GM23338 (cell line): ENCODE results near the gene PTPRZ1. TPM values are rescaled to one million over a fixed set of nuclear protein-coding genes. Genes with fewer than 3 reads are reported as not detected.

ENCODE experiments used
- ATAC-seq: fragments of 200-7000 bp; cut with Tn5 transposase; 3 replicates; pipeline ENCODE4 v1.9.1; 2020
- DNase-seq: peaks from one replicate; pipeline ENCODE4 v3.0.0-alpha.2; 2015; ENCODE audit warnings: low spot score
- H2AFZ ChIP-seq: fragments of 200-600 bp; sonication (generic); 2 replicates; pipeline ENCODE4 v1.8.0; 2016; ENCODE audit warnings: antibody characterized with exemption, mild to moderate bottlenecking, moderate library complexity
- H3F3A ChIP-seq: fragments of 200-600 bp; sonication (generic); replicated peaks from 2 replicates; pipeline ENCODE4 v1.8.0; 2017; ENCODE audit warnings: antibody characterized with exemption, mixed run types, low read depth
- H3K27ac ChIP-seq: fragments of 200-600 bp; sonication (generic); 2 replicates; pipeline ENCODE4 v1.6.1; 2016; ENCODE audit warnings: low read depth
- H3K27me3 ChIP-seq: fragments of 200-600 bp; sonication (generic); 2 replicates; pipeline ENCODE4 v1.8.0; 2016; ENCODE audit warnings: mild to moderate bottlenecking, mixed run types, moderate library complexity; ENCODE audit not compliant: insufficient read depth
- H3K36me3 ChIP-seq: fragments of 200-600 bp; sonication (generic); 2 replicates; pipeline ENCODE4 v1.8.0; 2016; ENCODE audit warnings: mild to moderate bottlenecking; ENCODE audit not compliant: insufficient read depth
- H3K4me1 ChIP-seq: fragments of 200-600 bp; sonication (generic); 2 replicates; pipeline ENCODE4 v1.8.0; 2016; ENCODE audit warnings: mild to moderate bottlenecking, moderate library complexity; ENCODE audit not compliant: insufficient read depth
- H3K4me2 ChIP-seq: fragments of 200-600 bp; sonication (generic); 2 replicates; pipeline ENCODE4 v1.7.1; 2017; ENCODE audit warnings: mixed run types
- H3K4me3 ChIP-seq: fragments of 200-600 bp; sonication (generic); 2 replicates; pipeline ENCODE4 v1.6.1; 2016; ENCODE audit warnings: mixed run types
- H3K79me2 ChIP-seq: fragments of 200-600 bp; sonication (generic); replicated peaks from 2 replicates; pipeline ENCODE4 v1.8.0; 2017; ENCODE audit warnings: mild to moderate bottlenecking; ENCODE audit not compliant: insufficient read depth
- H3K9me2 ChIP-seq: fragments of 200-600 bp; sonication (generic); 2 replicates; pipeline ENCODE4 v1.8.0; 2017; ENCODE audit not compliant: insufficient read depth
- H4K20me1 ChIP-seq: fragments of 200-600 bp; sonication (generic); replicated peaks from 2 replicates; pipeline ENCODE4 v1.8.0; 2017; ENCODE audit warnings: mild to moderate bottlenecking; ENCODE audit not compliant: insufficient read depth
- H3K27ac Mint-ChIP-seq: 2 replicates; pipeline ENCODE4 v1.8.0; 2020; ENCODE audit warnings: inconsistent platforms, mild to moderate bottlenecking, moderate library complexity, mixed read lengths
- H3K27me3 Mint-ChIP-seq: 3 replicates; pipeline ENCODE4 v1.8.0; 2022; ENCODE audit warnings: low read depth, mild to moderate bottlenecking, moderate library complexity, mixed read lengths, inconsistent platforms; ENCODE audit not compliant: insufficient read depth, poor library complexity
- H3K36me3 Mint-ChIP-seq: 3 replicates; pipeline ENCODE4 v1.8.0; 2021; ENCODE audit warnings: low read depth, mild to moderate bottlenecking, inconsistent platforms, moderate library complexity, mixed read lengths
- H3K4me1 Mint-ChIP-seq: 3 replicates; pipeline ENCODE4 v1.8.0; 2020; ENCODE audit warnings: mild to moderate bottlenecking, inconsistent platforms, mixed read lengths
- H3K4me3 Mint-ChIP-seq: 3 replicates; pipeline ENCODE4 v1.8.0; 2021; ENCODE audit warnings: moderate library complexity, mild to moderate bottlenecking, inconsistent platforms, mixed read lengths
- H3K9me3 Mint-ChIP-seq: 3 replicates; pipeline ENCODE4 v1.8.0; 2020; ENCODE audit warnings: moderate library complexity, mild to moderate bottlenecking, inconsistent platforms, mixed read lengths
- CREB1 ChIP-seq: fragments of 250-450 bp; sonication (Bioruptor Pico); IDR thresholded peaks from 2 replicates; pipeline ENCODE4 v1.5.0; 2020; ENCODE audit warnings: low read depth, mild to moderate bottlenecking, moderate library complexity
- EZH2 ChIP-seq: fragments of 200-600 bp; sonication (generic); IDR thresholded peaks from one replicate; pipeline ENCODE4 v1.8.0; 2017; ENCODE audit warnings: antibody characterized with exemption, mild to moderate bottlenecking, low read depth; ENCODE audit not compliant: unreplicated experiment
- EZH2phosphoT487 ChIP-seq: fragments of 200-600 bp; sonication (generic); IDR thresholded peaks from one replicate; pipeline ENCODE4 v1.8.1; 2018; ENCODE audit warnings: antibody characterized with exemption; ENCODE audit not compliant: unreplicated experiment
- JUNB ChIP-seq: IDR thresholded peaks from one replicate; pipeline ENCODE4 v1.6.1; 2016; ENCODE audit warnings: antibody characterized with exemption; ENCODE audit not compliant: unreplicated experiment
- NANOG ChIP-seq: IDR thresholded peaks from 2 replicates; pipeline ENCODE4 v1.6.1; 2016; ENCODE audit warnings: antibody characterized with exemption, borderline replicate concordance
- POLR2AphosphoS5 ChIP-seq: IDR thresholded peaks from 2 replicates; pipeline ENCODE4 v1.6.1; 2016; ENCODE audit warnings: antibody characterized with exemption, low read depth
- STAT1 ChIP-seq: IDR thresholded peaks from one replicate; pipeline ENCODE4 v1.6.1; 2016; ENCODE audit warnings: antibody characterized with exemption; ENCODE audit not compliant: unreplicated experiment
- ZNF114 ChIP-seq: fragments of 250-450 bp; sonication (Bioruptor Pico); IDR thresholded peaks from 2 replicates; pipeline ENCODE4 v1.5.0; 2020; ENCODE audit warnings: mild to moderate bottlenecking, moderate library complexity
- ZNF331 ChIP-seq: fragments of 250-450 bp; sonication (Bioruptor Pico); IDR thresholded peaks from 2 replicates; pipeline ENCODE4 v1.5.0; 2020; ENCODE audit warnings: low read depth, mild to moderate bottlenecking, moderate library complexity
- polyA plus RNA-seq: library from polyadenylated mRNA; unstranded; fragments of >200 nt; fragmentation: Nextera tagmentation; extraction: Ambion mirVana; gene quantifications from 2 replicates; pipeline ENCODE4 v1.2.1, GENCODE V29; 2016
- total RNA-seq: library from RNA; depleted of rRNA; stranded (reverse); fragments of >200 nt; shearing (Covaris generic); gene quantifications from 2 replicates; pipeline ENCODE4 v1.2.3, GENCODE V29; 2014
- TF ChIP-seq, protein P1 (sequence below): IDR thresholded peaks from one replicate; pipeline ENCODE4 v1.6.1; 2018; ENCODE audit warnings: antibody characterized with exemption; ENCODE audit not compliant: unreplicated experiment
- TF ChIP-seq, protein P2 (sequence below): IDR thresholded peaks from 2 replicates; pipeline ENCODE4 v1.6.1; 2016; ENCODE audit warnings: antibody characterized with exemption
- TF ChIP-seq, protein P3 (sequence below), 2 experiments: fragments of 200-600 bp in 1 of 2; sonication (generic) in 1 of 2; conservative IDR thresholded peaks; 2 replicates each; pipeline versions ENCODE4 v1.5.1 to v1.6.1; 2016 to 2017; ENCODE audit warnings: antibody characterized with exemption in 2 of 2, low read depth in 2 of 2, mild to moderate bottlenecking in 2 of 2, moderate library complexity in 1 of 2

Gene PTPRZ1
- total and polyA plus RNA-seq, 2 experiments from 2014 or later: 160 to 230 TPM

DNA sequence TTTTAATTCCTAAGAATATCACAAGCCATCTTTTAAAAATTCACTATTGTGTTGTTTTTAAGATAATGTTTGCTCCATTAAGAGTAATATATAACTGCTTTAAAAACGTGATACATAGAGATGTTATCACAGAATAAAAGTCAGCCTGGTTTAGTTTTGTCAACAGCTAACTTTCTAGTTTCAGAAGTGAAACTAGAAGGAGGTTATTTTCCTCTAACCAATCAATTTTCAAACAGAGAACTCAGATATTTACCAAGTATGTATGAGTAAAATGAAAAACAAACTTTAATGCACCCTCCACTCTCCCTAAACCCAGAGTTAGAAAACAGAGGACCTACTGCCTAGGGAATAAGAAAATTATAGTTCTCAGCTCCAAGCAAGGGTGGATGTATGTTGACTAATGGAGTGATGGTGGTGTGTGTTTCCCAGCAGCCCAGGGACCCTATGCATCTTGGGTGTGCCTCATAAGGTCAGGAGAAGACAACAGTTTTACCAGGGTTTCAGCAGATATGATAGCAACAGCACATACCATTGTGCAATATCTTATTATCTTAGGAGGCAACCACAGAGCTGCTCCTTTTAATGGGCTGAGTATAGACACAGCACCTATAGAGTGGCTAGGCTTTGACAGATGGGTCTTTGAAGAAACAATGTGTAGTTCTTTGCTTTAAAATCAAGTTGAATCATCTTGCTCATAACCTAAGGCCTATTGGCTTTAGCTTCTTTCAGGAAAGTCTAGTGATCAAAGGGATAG lies 58.4 kb downstream of the PTPRZ1 start (continued):
- TF ChIP-seq, protein P1, sequence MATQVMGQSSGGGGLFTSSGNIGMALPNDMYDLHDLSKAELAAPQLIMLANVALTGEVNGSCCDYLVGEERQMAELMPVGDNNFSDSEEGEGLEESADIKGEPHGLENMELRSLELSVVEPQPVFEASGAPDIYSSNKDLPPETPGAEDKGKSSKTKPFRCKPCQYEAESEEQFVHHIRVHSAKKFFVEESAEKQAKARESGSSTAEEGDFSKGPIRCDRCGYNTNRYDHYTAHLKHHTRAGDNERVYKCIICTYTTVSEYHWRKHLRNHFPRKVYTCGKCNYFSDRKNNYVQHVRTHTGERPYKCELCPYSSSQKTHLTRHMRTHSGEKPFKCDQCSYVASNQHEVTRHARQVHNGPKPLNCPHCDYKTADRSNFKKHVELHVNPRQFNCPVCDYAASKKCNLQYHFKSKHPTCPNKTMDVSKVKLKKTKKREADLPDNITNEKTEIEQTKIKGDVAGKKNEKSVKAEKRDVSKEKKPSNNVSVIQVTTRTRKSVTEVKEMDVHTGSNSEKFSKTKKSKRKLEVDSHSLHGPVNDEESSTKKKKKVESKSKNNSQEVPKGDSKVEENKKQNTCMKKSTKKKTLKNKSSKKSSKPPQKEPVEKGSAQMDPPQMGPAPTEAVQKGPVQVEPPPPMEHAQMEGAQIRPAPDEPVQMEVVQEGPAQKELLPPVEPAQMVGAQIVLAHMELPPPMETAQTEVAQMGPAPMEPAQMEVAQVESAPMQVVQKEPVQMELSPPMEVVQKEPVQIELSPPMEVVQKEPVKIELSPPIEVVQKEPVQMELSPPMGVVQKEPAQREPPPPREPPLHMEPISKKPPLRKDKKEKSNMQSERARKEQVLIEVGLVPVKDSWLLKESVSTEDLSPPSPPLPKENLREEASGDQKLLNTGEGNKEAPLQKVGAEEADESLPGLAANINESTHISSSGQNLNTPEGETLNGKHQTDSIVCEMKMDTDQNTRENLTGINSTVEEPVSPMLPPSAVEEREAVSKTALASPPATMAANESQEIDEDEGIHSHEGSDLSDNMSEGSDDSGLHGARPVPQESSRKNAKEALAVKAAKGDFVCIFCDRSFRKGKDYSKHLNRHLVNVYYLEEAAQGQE: no peak
- no peak for TF ChIP-seq ZNF114
- no peak for TF ChIP-seq EZH2phosphoT487
- TF ChIP-seq EZH2: no peak
- TF ChIP-seq ZNF331 (CRISPR knock-in tag): no peak
- no peak for TF ChIP-seq NANOG

DNA sequence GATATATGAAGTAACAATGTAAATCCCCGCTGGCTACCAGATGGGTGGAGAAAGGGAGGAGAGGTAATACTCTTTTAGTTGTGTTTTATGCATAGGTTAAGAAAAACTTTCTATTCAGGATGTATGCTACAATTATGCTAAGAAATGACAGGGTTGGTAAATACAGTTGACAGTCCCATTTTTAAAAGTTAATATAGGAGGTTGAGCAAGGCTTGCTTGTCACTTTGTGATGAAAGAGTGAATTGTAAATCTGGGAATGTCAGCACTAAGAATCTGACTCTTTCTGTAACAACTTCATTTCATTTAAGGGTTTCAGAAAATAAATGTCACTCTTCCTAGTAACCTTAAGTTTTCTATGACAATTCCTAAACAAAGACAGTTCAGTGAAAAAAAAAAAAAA lies 59.8 kb downstream of the PTPRZ1 start:
- H3K4me3 Mint-ChIP-seq: no peak overlapping the region
- Histone ChIP-seq H3K9me2 (no peaks in the 10 kb centered on the region), H3K79me2 (peaks cover 22% of the 10 kb centered on the region), H2AFZ (no peak overlapping the region), H3K36me3 (no peaks in the 10 kb centered on the region), H3F3A (no peaks in the 10 kb centered on the region), H3K27ac (0 out of 2 replicates have a peak overlapping the region, but pooled peaks have one; percentile 27), H3K4me2 (no peak overlapping the region), H3K4me1 (peaks cover 41% of the 10 kb centered on the region), H3K27me3 (no peaks in the 10 kb centered on the region), H4K20me1 (no peaks in the 10 kb centered on the region), H3K4me3 (no peak overlapping the region)
- peaks cover 61% of the 10 kb centered on the region for H3K4me1 Mint-ChIP-seq
- no peaks in the 10 kb centered on the region for H3K9me3 Mint-ChIP-seq
- DNase-seq: no peak
- H3K36me3 Mint-ChIP-seq: peaks cover 35% of the 10 kb centered on the region
- peak overlapping the region; percentile 64 for H3K27ac Mint-ChIP-seq
- no peak for ATAC-seq
- H3K27me3 Mint-ChIP-seq: peaks cover 2% of the 10 kb centered on the region
- TF ChIP-seq, protein P2, sequence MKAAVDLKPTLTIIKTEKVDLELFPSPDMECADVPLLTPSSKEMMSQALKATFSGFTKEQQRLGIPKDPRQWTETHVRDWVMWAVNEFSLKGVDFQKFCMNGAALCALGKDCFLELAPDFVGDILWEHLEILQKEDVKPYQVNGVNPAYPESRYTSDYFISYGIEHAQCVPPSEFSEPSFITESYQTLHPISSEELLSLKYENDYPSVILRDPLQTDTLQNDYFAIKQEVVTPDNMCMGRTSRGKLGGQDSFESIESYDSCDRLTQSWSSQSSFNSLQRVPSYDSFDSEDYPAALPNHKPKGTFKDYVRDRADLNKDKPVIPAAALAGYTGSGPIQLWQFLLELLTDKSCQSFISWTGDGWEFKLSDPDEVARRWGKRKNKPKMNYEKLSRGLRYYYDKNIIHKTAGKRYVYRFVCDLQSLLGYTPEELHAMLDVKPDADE: no peak
- TF ChIP-seq, protein P1: no peak
- TF ChIP-seq NANOG: no peak
- TF ChIP-seq EZH2phosphoT487: no peak
- TF ChIP-seq, protein P3, sequence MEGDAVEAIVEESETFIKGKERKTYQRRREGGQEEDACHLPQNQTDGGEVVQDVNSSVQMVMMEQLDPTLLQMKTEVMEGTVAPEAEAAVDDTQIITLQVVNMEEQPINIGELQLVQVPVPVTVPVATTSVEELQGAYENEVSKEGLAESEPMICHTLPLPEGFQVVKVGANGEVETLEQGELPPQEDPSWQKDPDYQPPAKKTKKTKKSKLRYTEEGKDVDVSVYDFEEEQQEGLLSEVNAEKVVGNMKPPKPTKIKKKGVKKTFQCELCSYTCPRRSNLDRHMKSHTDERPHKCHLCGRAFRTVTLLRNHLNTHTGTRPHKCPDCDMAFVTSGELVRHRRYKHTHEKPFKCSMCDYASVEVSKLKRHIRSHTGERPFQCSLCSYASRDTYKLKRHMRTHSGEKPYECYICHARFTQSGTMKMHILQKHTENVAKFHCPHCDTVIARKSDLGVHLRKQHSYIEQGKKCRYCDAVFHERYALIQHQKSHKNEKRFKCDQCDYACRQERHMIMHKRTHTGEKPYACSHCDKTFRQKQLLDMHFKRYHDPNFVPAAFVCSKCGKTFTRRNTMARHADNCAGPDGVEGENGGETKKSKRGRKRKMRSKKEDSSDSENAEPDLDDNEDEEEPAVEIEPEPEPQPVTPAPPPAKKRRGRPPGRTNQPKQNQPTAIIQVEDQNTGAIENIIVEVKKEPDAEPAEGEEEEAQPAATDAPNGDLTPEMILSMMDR (conservative IDR thresholded peaks at IDR 0.05; ENCODE audit: low read depth in 2 of 2): no peak
- no peak for TF ChIP-seq POLR2AphosphoS5
- TF ChIP-seq JUNB: no peak
- TF ChIP-seq STAT1: no peak
- TF ChIP-seq CREB1: no peak
- TF ChIP-seq ZNF114: no peak
